HG03175 (cell line): ENCODE measurements around the gene PHKB.
"Not testable (repeated sequence)": the region's sequence is repeated elsewhere in the genome, so short reads cannot be mapped to it uniquely, and the experiment has no call there.

Experiments
- ATAC-seq: cut with Tn5 transposase; IDR thresholded peaks from one replicate; pipeline ENCODE4 v1.9.1; 2021; ENCODE audit warnings: mild to moderate bottlenecking, moderate library complexity; ENCODE audit not compliant: unreplicated experiment

Gene PHKB

DNA sequence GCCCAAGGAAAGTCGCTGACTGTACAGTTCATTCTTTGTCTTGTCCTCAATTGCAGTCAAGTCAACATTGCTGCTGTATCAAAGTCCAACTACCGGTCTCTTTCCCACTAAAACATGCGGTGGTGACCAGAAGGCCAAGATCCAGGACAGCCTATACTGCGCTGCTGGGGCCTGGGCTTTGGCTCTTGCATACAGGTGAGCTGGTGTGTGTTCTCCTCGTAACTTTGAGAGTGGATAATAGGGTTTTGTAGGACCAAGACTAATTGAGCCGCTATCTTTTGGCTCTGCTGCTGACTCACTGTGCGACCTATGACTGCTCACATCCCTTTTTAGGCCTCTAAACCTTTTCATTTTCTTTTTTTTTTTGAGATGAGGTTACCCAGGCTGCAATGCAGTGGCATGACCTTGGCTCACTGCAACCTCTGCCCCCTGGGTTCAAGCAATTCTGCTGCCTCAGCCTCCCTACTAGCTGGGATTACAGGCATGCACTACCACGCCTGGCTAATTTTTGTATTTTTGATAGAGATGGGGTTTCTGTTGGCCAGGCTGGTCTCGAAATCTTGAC lies 38.7 kb downstream of the PHKB start:
- no peak for ATAC-seq

DNA sequence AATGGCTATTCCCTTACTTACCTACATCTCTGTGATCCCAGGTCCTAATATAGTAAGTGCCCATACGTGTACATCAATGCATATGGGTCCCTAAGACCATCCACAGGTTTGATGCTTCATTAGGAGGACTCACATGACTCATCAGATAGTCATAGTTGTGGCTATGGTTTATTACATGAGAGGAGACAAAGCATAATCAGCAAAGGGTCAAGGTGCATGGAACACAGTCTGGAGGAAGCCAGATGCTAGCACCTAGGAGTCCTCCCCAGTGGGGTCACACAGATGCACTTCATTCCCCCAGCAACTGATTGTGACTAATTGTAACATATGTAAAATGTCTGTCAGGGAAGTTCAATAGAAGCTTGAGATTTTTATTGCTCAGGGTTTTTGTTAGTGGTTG lies 42.8 kb downstream of the PHKB start:
- ATAC-seq, result no peak

DNA sequence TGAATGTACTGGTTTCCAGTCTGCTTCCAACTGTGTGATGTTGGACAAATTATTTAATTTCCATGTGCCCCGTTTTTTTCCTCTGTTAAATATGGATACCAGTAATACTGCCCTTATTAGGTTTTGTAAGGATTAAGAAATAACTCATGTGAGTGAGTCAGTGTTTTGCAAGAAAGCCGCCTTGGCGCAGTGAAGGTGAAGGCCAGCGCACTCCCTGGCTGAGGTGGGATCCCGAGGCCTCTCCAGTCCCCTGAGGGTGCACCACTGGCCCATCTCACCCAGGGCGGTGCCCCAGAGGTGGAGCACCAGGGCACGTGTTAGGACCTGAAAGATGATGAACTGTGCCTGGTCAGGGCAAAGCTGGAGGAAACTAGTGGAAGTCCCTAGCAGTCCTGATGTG lies 43.5 kb downstream of the PHKB start:
- ATAC-seq, result no peak

DNA sequence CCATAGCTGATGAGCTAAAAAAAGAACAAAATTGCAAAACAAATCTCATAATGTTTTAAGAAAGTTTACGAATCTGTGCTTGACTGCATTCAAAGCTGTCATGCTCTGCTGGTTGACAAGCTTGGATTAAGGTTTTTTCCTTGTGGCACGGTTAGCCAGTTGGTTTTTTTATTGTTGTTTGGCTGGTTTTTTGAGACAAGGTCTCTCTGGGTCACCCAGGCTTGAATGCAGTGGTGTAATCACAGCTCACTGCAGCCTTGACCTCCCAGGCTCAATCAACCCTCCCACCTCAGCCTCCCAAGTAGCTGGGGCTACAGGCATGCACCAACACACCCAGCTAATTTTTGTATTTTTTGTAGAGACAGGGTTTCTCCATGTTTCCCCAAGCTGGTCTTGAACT lies 45.7 kb downstream of the PHKB start:
- no peak for ATAC-seq

DNA sequence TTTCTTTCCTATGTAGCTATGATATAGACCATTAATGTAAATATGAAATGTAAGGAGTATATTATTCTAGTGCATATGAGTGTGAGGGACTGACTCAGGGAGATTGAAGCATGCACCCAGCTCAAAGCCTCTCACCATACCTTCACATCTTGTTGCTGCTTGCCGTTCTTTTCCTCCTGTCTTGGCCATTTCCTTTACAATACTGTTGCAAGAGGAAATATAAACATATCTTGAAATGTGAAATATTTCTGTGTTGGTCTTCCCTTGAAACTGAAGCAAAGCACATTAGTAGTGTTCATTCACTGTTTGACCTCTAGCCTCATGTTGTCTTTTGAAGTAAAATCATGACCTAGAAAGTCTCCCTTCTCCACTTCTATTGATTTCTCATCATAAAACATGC lies 46.6 kb downstream of the PHKB start:
- no peak for ATAC-seq

- ATAC-seq, result no peak
Observed at GRCh38 chr16:47511882-47512281, 50.8 kb downstream of the PHKB start.

DNA sequence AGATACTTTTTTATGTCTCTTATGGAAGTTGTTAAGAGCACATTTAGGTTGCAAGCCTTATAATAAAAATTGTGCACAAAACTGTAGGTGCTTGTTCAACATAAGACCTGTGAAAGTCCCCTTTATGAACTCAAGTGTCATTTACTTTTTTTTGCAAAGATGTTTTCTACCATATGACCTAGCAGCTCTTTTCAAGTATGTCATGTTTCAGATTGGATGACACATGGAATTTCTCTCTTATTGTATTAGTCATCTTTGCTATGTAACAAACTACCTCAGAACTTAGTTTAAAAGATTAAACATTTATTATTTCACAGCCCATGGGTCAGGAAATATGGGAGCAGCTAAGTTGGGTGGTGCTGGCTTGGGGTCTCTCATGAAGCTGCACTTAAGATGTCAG lies 57.9 kb downstream of the PHKB start:
- no peak for ATAC-seq

DNA sequence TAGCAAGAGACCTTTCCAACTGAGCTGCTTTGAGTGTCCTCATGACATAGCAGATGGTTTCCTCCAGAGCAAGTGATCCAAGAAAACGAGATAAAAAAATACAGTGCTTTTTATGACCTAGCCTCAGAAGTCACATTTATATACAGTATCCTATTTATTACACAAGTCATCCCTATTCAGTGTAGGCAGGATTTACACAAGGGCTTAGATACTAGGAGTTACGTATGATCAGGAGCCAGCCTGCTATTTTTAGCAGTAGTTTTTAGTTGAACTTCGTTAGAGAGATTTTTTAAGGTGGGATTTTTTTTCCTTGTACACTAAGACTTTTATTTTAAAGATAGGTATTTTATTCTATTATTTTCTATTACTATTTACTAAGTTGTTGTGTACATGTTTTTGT lies 58.4 kb downstream of the PHKB start:
- no peak for ATAC-seq

DNA sequence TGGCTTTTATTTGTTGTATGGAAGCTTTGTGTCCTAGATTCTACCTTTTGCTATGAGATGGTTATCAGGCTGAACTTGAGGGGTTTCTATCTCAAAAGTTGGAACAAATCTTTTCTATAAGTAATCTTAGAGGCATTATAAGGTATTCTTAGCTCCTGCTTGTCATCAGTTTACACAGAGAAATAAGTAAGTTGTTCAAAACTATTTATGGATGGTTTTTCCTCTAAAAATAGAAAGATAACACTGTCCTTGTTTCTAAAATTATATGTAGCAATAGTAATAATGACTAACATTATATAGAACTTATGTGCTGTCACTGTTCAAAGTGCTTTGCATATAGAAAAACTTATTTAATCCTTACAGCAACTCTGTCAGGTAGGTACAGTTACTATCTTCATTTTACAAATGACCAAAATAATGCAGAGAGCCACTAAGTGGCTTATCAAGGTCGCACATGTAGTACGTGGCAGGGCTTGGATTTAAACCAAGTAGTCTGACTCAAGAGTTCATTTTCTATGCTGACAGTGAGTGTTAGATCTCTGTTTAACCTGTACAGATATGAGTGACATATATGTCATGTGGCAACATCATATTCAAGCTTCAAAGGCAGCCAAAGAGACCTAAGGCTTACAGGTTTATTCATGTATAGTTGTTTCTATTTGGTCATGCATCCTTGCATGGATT lies 59.0 kb downstream of the PHKB start:
- no peak for ATAC-seq

DNA sequence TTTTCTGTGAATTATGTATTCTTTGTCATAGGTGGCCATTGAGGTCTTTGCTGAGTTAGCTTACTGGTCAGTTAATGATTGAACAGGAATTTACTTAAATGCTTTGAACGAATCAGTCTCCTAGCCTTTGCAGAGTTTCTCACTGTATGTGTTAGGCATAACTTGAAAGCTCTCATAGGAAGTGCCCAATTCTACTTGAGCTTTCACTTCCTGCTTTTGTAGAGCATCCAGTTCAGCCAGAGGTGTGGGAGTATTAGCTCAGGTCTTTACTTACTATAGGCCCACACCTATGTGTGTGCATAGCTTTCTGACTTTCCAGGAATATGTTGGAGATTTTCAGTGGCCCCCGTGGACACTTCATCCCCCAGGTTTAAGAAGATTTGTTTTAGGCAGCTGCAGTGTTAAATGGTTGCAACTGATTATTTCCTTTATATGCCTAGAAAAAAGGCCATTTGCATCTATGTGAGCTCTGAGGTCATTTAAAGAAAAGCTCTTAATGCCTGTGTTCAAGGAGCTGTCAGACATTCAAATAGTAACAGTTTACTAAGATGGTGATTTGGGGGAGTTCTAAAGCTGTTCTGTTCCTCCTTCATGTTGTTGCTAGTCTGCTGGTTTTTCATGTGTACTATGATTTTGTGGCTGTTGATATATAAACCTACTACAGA lies 62.3 kb downstream of the PHKB start:
- peak; percentile 100 for ATAC-seq

DNA sequence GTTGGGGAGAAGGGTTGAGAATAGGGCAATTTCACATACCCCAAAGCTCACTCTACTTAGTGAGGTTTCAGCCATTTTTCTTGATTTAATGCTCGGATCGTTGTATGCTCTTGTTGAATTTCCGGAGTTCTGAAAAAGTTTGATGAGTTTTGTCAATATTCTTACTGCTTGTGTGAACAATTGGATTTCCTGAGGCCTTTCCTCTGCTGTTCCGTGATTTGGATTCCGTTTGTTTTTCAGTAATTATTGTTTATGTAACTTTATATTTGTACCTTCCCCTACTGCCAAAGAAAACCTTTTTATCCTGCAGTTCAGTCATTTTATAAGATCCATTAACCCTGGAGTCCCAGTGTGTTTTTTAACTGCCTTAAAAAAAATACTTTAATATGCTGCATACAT lies 62.9 kb downstream of the PHKB start:
- no peak for ATAC-seq

DNA sequence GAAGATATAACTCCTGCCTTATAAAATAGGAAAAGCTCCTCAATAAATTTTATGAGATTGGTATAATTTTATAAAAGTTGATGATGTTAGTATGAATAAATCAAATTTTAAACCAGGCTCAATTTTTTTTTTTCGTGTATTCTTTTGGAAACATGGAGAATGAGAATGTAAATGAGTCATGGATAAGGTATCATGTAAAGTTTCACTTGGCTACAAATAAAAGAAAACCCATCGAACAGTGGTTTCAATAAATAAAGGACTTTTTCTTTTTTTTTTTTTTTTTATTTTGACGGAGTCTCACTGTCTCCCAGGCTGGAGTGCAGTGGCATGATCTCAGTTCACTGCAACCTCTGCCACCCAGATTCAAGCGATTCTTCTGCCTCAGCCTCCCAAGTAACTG lies 67.3 kb downstream of the PHKB start:
- no peak for ATAC-seq

DNA sequence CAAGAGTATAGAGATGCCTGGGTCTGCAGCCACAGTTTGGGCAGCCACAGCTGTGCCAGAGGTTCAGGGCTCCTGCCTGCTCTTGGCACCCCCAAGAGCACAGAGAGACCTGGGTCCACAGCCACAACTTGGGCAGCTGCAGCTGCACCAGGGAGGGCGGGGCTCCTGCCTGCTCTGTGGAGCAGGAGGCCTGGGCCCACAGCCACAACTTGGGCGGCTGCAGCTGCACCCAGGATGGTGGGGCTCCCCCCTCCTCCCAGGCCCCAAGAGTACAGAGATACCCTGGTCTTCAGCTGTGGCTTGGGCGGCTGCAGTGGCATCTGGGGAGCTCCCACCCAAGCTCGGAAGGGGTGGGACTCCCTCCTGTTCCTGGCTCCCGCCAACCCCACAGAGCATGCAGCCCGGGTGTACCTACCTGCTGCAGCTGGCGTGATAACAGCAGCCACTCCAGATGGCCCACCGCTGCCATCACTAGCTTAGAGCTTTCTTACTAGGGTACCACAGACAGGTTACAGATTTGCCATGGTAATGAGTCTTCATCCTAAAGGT lies 72.7 kb downstream of the PHKB start:
- no peak for ATAC-seq

GRCh38 chr16:47538472-47538871 lies 77.3 kb downstream of the PHKB start:
- ATAC-seq, result no peak

DNA sequence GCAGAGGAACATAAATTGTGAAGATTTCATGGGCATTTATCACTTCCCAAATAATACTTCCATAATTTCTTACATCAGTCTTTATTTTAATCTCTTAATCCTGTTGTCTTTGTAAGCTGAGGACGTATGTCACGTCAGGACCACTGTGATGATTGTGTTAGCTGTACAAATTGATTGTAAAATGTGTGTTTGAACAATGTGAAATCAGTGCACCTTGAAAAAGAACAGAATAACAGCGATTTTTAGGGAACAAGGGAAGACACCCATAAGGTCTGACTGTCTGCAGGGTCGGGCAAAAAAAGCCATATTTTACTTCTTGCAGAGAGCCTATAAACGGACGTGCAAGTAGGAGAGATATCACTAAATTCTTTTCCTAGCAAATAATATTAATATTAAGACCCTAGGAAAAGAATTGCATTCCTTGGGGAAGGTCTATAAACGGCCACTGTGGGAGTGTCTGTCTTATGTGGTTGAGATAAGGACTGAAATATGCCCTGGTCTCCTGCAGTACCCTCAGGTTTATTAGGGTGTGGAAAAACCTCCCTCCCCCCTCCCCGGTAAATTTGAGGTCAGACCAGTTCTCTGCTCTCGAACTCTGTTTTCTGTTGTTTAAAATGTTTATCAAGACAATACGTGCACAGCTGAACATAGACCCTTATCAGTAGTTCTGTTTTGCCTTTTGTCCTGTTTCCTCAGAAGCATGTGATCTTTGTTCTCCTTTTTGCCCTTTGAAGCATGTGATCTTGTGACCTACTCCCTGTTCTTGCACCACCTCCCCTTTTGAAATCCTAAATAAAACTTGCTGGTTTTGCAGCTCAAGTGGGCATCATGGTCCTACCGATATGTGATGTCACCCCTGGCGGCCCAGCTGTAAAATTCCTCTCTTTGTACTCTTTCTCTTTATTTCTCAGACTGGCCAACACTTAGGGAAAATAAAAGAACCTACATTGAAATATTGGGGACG lies 78.9 kb downstream of the PHKB start:
- ATAC-seq, result not testable (repeated sequence)

DNA sequence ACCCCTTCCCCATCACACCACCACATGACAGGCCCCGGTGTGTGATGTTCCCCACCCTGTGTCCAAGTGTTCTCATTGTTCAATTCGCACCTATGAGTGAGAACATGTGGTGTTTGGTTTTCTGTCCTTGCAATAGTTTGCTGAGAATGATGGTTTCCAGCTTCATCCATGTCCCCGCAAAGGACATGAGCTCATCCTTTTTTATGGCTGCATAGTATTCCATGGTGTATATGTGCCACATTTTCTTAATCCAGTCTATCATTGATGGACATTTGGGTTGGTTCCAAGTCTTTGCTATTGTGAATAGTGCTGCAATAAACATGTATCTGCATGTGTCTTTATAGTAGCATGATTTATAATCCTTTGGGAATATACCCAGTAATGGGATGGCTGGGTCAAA lies 80.0 kb downstream of the PHKB start:
- ATAC-seq, result not testable (repeated sequence)

DNA sequence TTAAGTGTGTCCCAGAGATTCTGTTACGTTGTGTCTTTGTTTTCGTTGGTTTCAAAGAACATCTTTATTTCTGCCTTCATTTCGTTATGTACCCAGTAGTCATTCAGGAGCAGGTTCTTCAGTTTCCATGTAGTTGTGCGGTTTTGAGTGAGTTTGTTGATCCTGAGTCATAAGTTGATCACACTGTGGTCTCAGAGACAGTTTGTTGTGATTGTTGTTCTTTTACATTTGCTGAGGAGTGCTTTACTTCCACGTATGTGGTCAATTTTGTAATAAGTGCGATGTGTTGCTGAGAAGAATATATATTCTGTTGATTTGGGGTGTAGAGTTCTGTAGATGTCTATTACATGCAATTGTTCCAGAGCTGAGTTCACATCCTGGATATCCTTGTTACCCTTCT lies 83.1 kb downstream of the PHKB start:
- ATAC-seq, result not testable (repeated sequence)

DNA sequence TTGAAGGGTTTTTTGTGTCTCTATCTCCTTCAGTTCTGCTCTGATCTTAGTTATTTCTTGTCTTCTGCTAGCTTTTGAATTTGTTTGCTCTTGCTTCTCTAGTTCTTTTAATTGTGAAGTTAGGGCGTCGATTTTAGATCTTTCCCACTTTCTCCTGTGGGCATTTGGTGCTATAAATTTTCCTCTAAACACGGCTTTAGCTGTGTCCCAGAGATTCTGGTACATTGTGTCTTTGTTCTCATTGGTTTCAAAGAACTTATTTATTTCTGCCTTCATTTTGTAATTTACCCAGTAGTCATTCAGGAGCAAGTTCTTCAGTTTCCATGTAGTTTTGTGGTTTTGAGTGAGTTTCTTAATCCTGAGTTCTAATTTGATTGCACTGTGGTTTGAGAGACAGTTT lies 90.1 kb downstream of the PHKB start:
- ATAC-seq, result not testable (repeated sequence)

GRCh38 chr16:47551767-47552166 lies 90.6 kb downstream of the PHKB start:
- not testable (repeated sequence) for ATAC-seq

- no peak for ATAC-seq
Observed at GRCh38 chr16:47553853-47554564, 92.9 kb downstream of the PHKB start.
